Stimulated activated naive CD8-positive, alpha-beta T cell treated with anti-CD3 and anti-CD28 coated beads, Interleukin-15, amount 100 ng/mL, for 72 hours (primary cell): ENCODE results near the gene ITSN1.
"Not testable (repeated sequence)": the region's sequence is repeated elsewhere in the genome, so short reads cannot be mapped to it uniquely, and the experiment has no call there.

Source experiments
- ATAC-seq: fragments of 150-1000 bp; cut with Tn5 transposase; 2 replicates; pipeline ENCODE4 v1.10.0; 2021; ENCODE audit warnings: mild to moderate bottlenecking, moderate library complexity
- DNase-seq, 2 donors: peaks; one replicate each; pipeline ENCODE4 v3.0.0; 2021 to 2022
- H3K27ac Mint-ChIP-seq, 2 donors: one replicate each; pipeline ENCODE4 v1.8.0; 2022; ENCODE audit warnings: mild to moderate bottlenecking in 2 of 2, mixed read lengths in 2 of 2, moderate library complexity in 2 of 2
- H3K27me3 Mint-ChIP-seq: one replicate; pipeline ENCODE4 v1.8.0; 2022; ENCODE audit warnings: mixed read lengths
- H3K4me1 Mint-ChIP-seq: one replicate; pipeline ENCODE4 v1.8.0; 2022; ENCODE audit warnings: mild to moderate bottlenecking, mixed read lengths
- H3K4me3 Mint-ChIP-seq, 2 donors: one replicate each; pipeline ENCODE4 v1.8.0; 2022; ENCODE audit warnings: mild to moderate bottlenecking in 2 of 2, mixed read lengths in 2 of 2, moderate library complexity in 1 of 2
- H3K9me3 Mint-ChIP-seq, 2 donors: one replicate each; pipeline ENCODE4 v1.8.0; 2022; ENCODE audit warnings: mixed read lengths in 2 of 2

Gene ITSN1

GRCh38 chr21:33729139-33729538 is 86.8 kb downstream of the ITSN1 start:
- not testable (repeated sequence) for ATAC-seq, H3K27me3 Mint-ChIP-seq, H3K27ac Mint-ChIP-seq, H3K9me3 Mint-ChIP-seq, H3K4me1 Mint-ChIP-seq, DNase-seq, H3K4me3 Mint-ChIP-seq

- Mint-ChIP-seq H3K4me1 (no peaks in the 10 kb centered on the region), H3K27ac (no peak overlapping the region), H3K27me3 (no peaks in the 10 kb centered on the region), H3K4me3 (no peak overlapping the region), H3K9me3 (no peaks in the 10 kb centered on the region)
- ATAC-seq (no peak), DNase-seq (no peak)
Observed at GRCh38 chr21:33729641-33730040, 87.3 kb downstream of the ITSN1 start.

GRCh38 chr21:33731447-33731846 is 89.1 kb downstream of the ITSN1 start:
- H3K27me3 Mint-ChIP-seq, result no peaks in the 10 kb centered on the region
- H3K4me1 Mint-ChIP-seq, result no peaks in the 10 kb centered on the region
- H3K9me3 Mint-ChIP-seq, result no peaks in the 10 kb centered on the region
- DNase-seq, result no peak
- no peak overlapping the region for H3K4me3 Mint-ChIP-seq
- no peak for ATAC-seq
- H3K27ac Mint-ChIP-seq, result no peak overlapping the region

- H3K27ac Mint-ChIP-seq, result no peak overlapping the region
- H3K4me1 Mint-ChIP-seq, result no peaks in the 10 kb centered on the region
- H3K9me3 Mint-ChIP-seq, result no peaks in the 10 kb centered on the region
- H3K4me3 Mint-ChIP-seq, result no peak overlapping the region
- no peaks in the 10 kb centered on the region for H3K27me3 Mint-ChIP-seq
- DNase-seq (no peak), ATAC-seq (no peak)
Observed at GRCh38 chr21:33732038-33732437, 89.7 kb downstream of the ITSN1 start.

GRCh38 chr21:33733601-33734000 is 91.3 kb downstream of the ITSN1 start:
- no peaks in the 10 kb centered on the region for H3K4me1 Mint-ChIP-seq
- no peaks in the 10 kb centered on the region for H3K27me3 Mint-ChIP-seq
- ATAC-seq, result no peak
- no peak overlapping the region for H3K4me3 Mint-ChIP-seq
- no peak overlapping the region for H3K27ac Mint-ChIP-seq
- no peak for DNase-seq
- H3K9me3 Mint-ChIP-seq, result no peaks in the 10 kb centered on the region

- Mint-ChIP-seq H3K4me3 (no peak overlapping the region), H3K9me3 (no peaks in the 10 kb centered on the region), H3K4me1 (no peaks in the 10 kb centered on the region), H3K27me3 (no peaks in the 10 kb centered on the region), H3K27ac (no peak overlapping the region)
- DNase-seq (no peak), ATAC-seq (no peak)
Observed at GRCh38 chr21:33734291-33734690, 92.0 kb downstream of the ITSN1 start.

GRCh38 chr21:33734818-33735217 is 92.5 kb downstream of the ITSN1 start:
- Mint-ChIP-seq H3K4me1 (no peaks in the 10 kb centered on the region), H3K27me3 (no peaks in the 10 kb centered on the region), H3K9me3 (no peaks in the 10 kb centered on the region), H3K4me3 (no peak overlapping the region), H3K27ac (no peak overlapping the region)
- DNase-seq, result no peak
- no peak for ATAC-seq

- H3K27me3 Mint-ChIP-seq, result no peaks in the 10 kb centered on the region
- no peaks in the 10 kb centered on the region for H3K9me3 Mint-ChIP-seq
- DNase-seq (no peak), ATAC-seq (no peak)
- H3K27ac Mint-ChIP-seq, result no peak overlapping the region
- no peak overlapping the region for H3K4me3 Mint-ChIP-seq
- no peaks in the 10 kb centered on the region for H3K4me1 Mint-ChIP-seq
Observed at GRCh38 chr21:33736569-33736968, 94.3 kb downstream of the ITSN1 start.

- Mint-ChIP-seq H3K9me3 (no peaks in the 10 kb centered on the region), H3K27ac (no peak overlapping the region), H3K27me3 (no peaks in the 10 kb centered on the region), H3K4me1 (no peaks in the 10 kb centered on the region), H3K4me3 (no peak overlapping the region)
- no peak for DNase-seq
- no peak for ATAC-seq
Observed at GRCh38 chr21:33739701-33740100, 97.4 kb downstream of the ITSN1 start.

- DNase-seq, result no peak
- Mint-ChIP-seq H3K4me1 (no peaks in the 10 kb centered on the region), H3K27me3 (no peaks in the 10 kb centered on the region), H3K9me3 (peaks cover 7 to 22% of the 10 kb centered on the region in 2 donors), H3K27ac (no peak overlapping the region), H3K4me3 (no peak overlapping the region)
- no peak for ATAC-seq
Observed at GRCh38 chr21:33747420-33747819, 105.1 kb downstream of the ITSN1 start.

- ATAC-seq, result no peak
- Mint-ChIP-seq H3K4me3 (no peak overlapping the region), H3K27ac (peak overlapping the region in 1 of 2 donors; percentile 80), H3K4me1 (no peaks in the 10 kb centered on the region), H3K9me3 (peaks cover 7 to 22% of the 10 kb centered on the region in 2 donors), H3K27me3 (no peaks in the 10 kb centered on the region)
- no peak for DNase-seq
Observed at GRCh38 chr21:33748903-33749302, 106.6 kb downstream of the ITSN1 start.

- H3K4me1 Mint-ChIP-seq, result no peaks in the 10 kb centered on the region
- no peak overlapping the region for H3K4me3 Mint-ChIP-seq
- no peaks in the 10 kb centered on the region for H3K27me3 Mint-ChIP-seq
- H3K27ac Mint-ChIP-seq, result no peak overlapping the region
- DNase-seq (no peak), ATAC-seq (no peak)
- peaks cover 7 to 22% of the 10 kb centered on the region in 2 donors for H3K9me3 Mint-ChIP-seq
Observed at GRCh38 chr21:33750017-33750416, 107.7 kb downstream of the ITSN1 start.

GRCh38 chr21:33751120-33751519 is 108.8 kb downstream of the ITSN1 start:
- Mint-ChIP-seq H3K9me3 (peaks cover 7 to 16% of the 10 kb centered on the region in 2 donors), H3K4me1 (no peaks in the 10 kb centered on the region), H3K27me3 (no peaks in the 10 kb centered on the region), H3K27ac (no peak overlapping the region), H3K4me3 (no peak overlapping the region)
- ATAC-seq (no peak), DNase-seq (no peak)

- DNase-seq, result no peak
- H3K27ac Mint-ChIP-seq, result no peak overlapping the region
Observed at GRCh38 chr21:33751533-33751932, 109.2 kb downstream of the ITSN1 start.

GRCh38 chr21:33752260-33752659 is 110.0 kb downstream of the ITSN1 start:
- H3K9me3 Mint-ChIP-seq, result peaks cover 4 to 5% of the 10 kb centered on the region in 2 donors

More at GRCh38 chr21:33751533-33751932, 109.2 kb downstream of the ITSN1 start:
- H3K27me3 Mint-ChIP-seq, result no peaks in the 10 kb centered on the region
- no peaks in the 10 kb centered on the region for H3K4me1 Mint-ChIP-seq
- no peak overlapping the region for H3K4me3 Mint-ChIP-seq
- peaks cover 7 to 12% of the 10 kb centered on the region in 2 donors for H3K9me3 Mint-ChIP-seq
- no peak for ATAC-seq

GRCh38 chr21:33753886-33754285 is 111.6 kb downstream of the ITSN1 start:
- Mint-ChIP-seq H3K4me3 (no peak overlapping the region), H3K9me3 (no peaks in the 10 kb centered on the region), H3K27me3 (no peaks in the 10 kb centered on the region), H3K4me1 (no peaks in the 10 kb centered on the region), H3K27ac (no peak overlapping the region)
- DNase-seq (no peak), ATAC-seq (no peak)

More at GRCh38 chr21:33752260-33752659, 110.0 kb downstream of the ITSN1 start:
- no peaks in the 10 kb centered on the region for H3K27me3 Mint-ChIP-seq
- no peak for ATAC-seq
- DNase-seq, result no peak
- no peaks in the 10 kb centered on the region for H3K4me1 Mint-ChIP-seq
- peak overlapping the region in 1 of 2 donors; percentile 74 for H3K27ac Mint-ChIP-seq
- H3K4me3 Mint-ChIP-seq, result no peak overlapping the region

- Mint-ChIP-seq H3K9me3 (no peaks in the 10 kb centered on the region), H3K27me3 (no peaks in the 10 kb centered on the region), H3K4me3 (no peak overlapping the region), H3K27ac (no peak overlapping the region), H3K4me1 (no peaks in the 10 kb centered on the region)
- DNase-seq, result no peak
- ATAC-seq, result no peak
Observed at GRCh38 chr21:33754481-33754880, 112.2 kb downstream of the ITSN1 start.
